ENCODE measurements around the gene KCNIP4.

DNA sequence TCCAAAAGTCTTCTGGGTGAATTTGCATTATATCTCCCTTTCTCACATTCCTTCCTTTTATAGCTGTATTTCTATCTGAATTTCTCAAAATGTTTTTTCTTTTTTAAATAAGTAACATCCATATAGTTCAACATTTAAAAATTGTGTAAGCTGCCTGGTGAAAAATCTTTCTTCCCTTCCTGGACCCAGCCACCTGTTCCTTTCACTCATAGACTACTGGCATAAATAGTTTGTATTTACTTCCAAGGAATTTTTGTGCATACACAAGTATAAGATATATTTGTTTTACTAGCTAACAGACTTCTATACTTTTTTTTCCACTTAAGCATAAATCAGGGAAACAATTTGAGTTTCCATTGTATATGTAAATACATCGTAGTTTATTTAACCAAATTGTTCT is 1212.6 kb downstream of the KCNIP4 start:
- TF ChIP-seq YY1 (IDR thresholded peaks at IDR 0.05; ENCODE audit: insufficient read depth, insufficient read length): no peak
- TF ChIP-seq ZNF274 (IDR thresholded peaks at IDR 0.05; ENCODE audit: low read depth, low read length): no peak
